SH-SY5Y (cell line): Measurements from ENCODE around the gene CLIC4.

ENCODE experiments used
- GATA2 ChIP-seq: IDR thresholded peaks from 2 replicates; pipeline ENCODE4 v1.6.1; 2011; ENCODE audit warnings: mild to moderate bottlenecking, low read depth, low read length
- GATA3 ChIP-seq: IDR thresholded peaks from 2 replicates; pipeline ENCODE4 v1.6.1; 2011; ENCODE audit warnings: low read depth, mild to moderate bottlenecking, low read length, moderate library complexity

GRCh38 chr1:24795236-24795635, 50.0 kb downstream of the CLIC4 start:
- no peak for TF ChIP-seq GATA2
- TF ChIP-seq GATA3 = no peak
